NB4 (cell line): ENCODE results near the gene PDE4D.

Experiments
- DNase-seq: peaks from one replicate; pipeline ENCODE4 v3.0.0; 2010; ENCODE audit warnings: low read depth
- H3K4me3 ChIP-seq: one replicate; pipeline ENCODE4 v1.5.1; 2011; ENCODE audit warnings: mild to moderate bottlenecking, low read depth, low read length, moderate library complexity
- CTCF ChIP-seq: IDR thresholded peaks from one replicate; pipeline ENCODE4 v1.5.1; 2012; ENCODE audit warnings: low read depth, low read length
- MAX ChIP-seq: IDR thresholded peaks from 2 replicates; pipeline ENCODE4 v1.6.1; 2011; ENCODE audit warnings: low read depth, low read length
- MYC ChIP-seq: IDR thresholded peaks from 2 replicates; pipeline ENCODE4 v1.6.1; 2011; ENCODE audit warnings: low read depth, low read length
- POLR2A ChIP-seq: IDR thresholded peaks from 2 replicates; pipeline ENCODE4 v1.6.1; 2011; ENCODE audit warnings: mild to moderate bottlenecking; ENCODE audit not compliant: insufficient read length; ENCODE audit errors: extremely low read depth

PDE4D gene

DNA sequence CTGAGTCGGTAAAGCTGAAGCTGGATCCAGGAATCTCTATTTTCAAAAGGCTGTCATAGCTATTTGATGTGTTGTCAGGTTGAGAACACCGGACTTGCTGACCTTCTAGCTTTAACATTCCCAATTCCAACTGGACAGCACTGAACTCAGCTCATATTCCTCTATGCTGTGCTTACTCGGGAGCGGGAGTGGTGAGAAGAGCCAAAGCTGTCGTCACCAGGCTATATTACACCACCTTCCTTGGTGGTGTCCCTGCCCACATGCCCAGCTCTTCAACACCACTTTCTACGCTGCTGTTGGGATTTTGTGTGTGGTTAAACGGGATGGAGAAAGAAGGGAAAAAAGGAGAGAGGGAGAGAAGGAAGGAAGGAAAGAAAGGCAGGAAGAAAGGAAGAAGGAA, 657.1 kb downstream of the PDE4D start:
- no peak for TF ChIP-seq MYC
- no peak for TF ChIP-seq POLR2A
- TF ChIP-seq CTCF, result no peak
- no peak for TF ChIP-seq MAX
- no peak for DNase-seq
- H3K4me3 ChIP-seq, result no peak overlapping the region

DNA sequence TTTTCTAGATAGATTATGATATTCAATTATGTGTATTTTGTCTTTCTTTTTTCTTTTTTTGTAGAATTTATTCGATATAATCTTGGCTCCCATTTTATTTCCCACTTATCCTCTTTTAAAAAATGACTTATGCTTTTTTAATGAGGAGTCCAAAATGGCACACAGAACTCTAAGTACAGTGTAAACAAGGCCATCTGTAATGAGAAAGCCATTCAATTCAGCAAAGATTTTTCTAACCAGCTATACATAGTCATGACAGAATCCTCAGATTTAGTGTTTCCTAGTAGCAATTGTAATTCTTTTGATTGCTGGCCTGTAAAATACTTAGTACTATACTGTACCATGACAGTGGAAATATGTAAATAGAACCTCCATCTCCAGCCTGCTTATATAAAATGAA, 659.3 kb downstream of the PDE4D start:
- H3K4me3 ChIP-seq, result no peak overlapping the region
- DNase-seq, result no peak
- TF ChIP-seq POLR2A, result no peak
- no peak for TF ChIP-seq MYC
- no peak for TF ChIP-seq MAX
- no peak for TF ChIP-seq CTCF

GRCh38 chr5:59231221-59231931, 662.1 kb downstream of the PDE4D start:
- no peak overlapping the region for H3K4me3 ChIP-seq
- no peak for TF ChIP-seq POLR2A
- TF ChIP-seq CTCF, result no peak
- TF ChIP-seq MAX, result no peak
- no peak for TF ChIP-seq MYC
- DNase-seq, result no peak

DNA sequence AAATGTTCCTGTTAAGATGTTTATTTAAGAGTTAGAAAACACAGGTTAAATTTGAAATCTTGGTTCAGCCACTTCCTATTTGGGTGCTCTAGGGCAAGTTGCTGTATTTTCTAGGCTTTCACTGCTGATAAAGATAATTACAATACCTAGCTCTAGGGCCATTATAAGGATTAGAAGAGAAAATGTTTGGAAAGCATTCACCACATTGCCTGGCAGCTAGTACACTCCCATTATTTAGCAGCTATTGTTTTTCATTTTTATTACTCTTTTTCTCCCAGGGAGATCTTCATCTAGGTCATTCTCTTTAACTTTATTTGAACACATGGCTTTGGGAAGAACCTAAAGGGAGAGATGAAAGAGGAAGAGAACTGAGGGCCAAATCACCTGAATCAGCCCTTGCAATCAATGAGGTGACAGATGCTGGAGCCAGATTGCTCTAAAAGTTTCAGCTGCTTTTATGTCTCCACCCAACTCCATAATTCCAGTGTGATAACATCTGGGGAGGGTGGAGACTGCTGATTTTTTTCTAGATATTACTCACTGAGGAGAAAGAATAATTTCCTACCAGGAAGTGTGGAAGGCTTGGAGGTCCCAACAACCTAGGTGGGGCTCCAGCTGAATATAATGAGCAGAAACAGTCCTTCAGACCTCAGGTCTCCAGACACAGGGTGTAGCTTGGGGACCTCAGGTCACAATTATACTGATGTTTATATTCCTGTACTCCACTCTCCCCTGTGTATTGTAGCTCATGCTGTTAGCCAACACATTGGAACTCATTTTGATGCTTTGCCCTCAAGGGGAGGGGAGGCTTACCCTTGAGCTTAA, 670.6 kb downstream of the PDE4D start:
- TF ChIP-seq MYC, result no peak
- TF ChIP-seq CTCF, result no peak
- no peak for TF ChIP-seq MAX
- TF ChIP-seq POLR2A, result no peak
- DNase-seq, result no peak

DNA sequence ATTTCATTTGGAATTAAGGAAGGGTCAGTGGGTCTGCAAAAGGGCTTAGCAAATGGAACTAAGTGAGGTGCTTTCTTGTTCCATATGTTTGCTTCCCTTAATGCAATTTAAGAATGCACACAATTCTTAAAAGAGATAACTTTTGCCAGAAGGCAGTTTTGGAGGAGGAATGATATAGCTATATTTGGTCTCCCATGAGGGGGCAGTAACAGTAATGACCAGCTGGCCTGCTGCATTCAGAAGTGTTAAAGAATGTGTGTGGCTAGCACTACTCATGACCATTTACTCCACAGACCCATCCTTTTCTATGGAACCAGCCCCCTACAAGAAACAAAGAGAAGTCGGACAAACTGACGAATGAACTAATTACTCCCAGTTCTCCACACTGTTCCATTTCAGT, 671.8 kb downstream of the PDE4D start:
- no peak for TF ChIP-seq MAX
- no peak overlapping the region for H3K4me3 ChIP-seq
- DNase-seq, result no peak

More for the DNA sequence above, 670.6 kb downstream of the PDE4D start:
- H3K4me3 ChIP-seq, result no peak overlapping the region

- H3K4me3 ChIP-seq, result no peak overlapping the region
- no peak for TF ChIP-seq MYC
- DNase-seq, result peak; percentile 9
Measured at GRCh38 chr5:59218424-59219045, 675.0 kb downstream of the PDE4D start.
